Natural killer cell treated with Interleukin-12 subunit alpha and Interleukin-12 subunit beta and Interleukin-15 and Interleukin-18, amount 100 ng/mL, for 72 hours (primary cell): ENCODE results near the gene PNMA6E. TPM values are rescaled to one million over a fixed set of nuclear protein-coding genes. Genes with fewer than 3 reads are reported as not detected.
"Not testable (repeated sequence)": the region's sequence is repeated elsewhere in the genome, so short reads cannot be mapped to it uniquely, and the experiment has no call there.

Source experiments
- ATAC-seq, 2 donors: fragments of 150-1000 bp; cut with Tn5 transposase in 1 of 2; sonication (Bioruptor Pico), chemical (Tn5 transposase) in 1 of 2; 2 replicates each; pipeline ENCODE4 v1.10.0; 2021
- DNase-seq: peaks from one replicate; pipeline ENCODE4 v3.0.0; 2022; ENCODE audit warnings: low spot score
- H3K27ac Mint-ChIP-seq, 2 donors: 1 replicate in 1 of 2; 2 replicates in 1 of 2; pipeline ENCODE4 v1.8.0; 2022; ENCODE audit warnings: mixed read lengths in 2 of 2, mild to moderate bottlenecking in 1 of 2, moderate library complexity in 1 of 2
- H3K27me3 Mint-ChIP-seq, 2 donors: 1 replicate in 1 of 2; 2 replicates in 1 of 2; pipeline ENCODE4 v1.8.0; 2022; ENCODE audit warnings: mixed read lengths in 2 of 2
- H3K36me3 Mint-ChIP-seq: one replicate; pipeline ENCODE4 v1.8.0; 2022; ENCODE audit warnings: mixed read lengths
- H3K4me1 Mint-ChIP-seq, 2 donors: 1 replicate in 1 of 2; 2 replicates in 1 of 2; pipeline ENCODE4 v1.8.0; 2022; ENCODE audit warnings: low read depth in 2 of 2, mixed read lengths in 2 of 2, mild to moderate bottlenecking in 1 of 2
- H3K4me3 Mint-ChIP-seq: one replicate; pipeline ENCODE4 v1.8.0; 2022; ENCODE audit warnings: mixed read lengths
- H3K9me3 Mint-ChIP-seq: 2 replicates; pipeline ENCODE4 v1.8.0; 2022; ENCODE audit warnings: mixed read lengths
- total RNA-seq, 2 donors: library from RNA; stranded (reverse); gene quantifications; one replicate each; pipeline ENCODE4 v1.2.3, GENCODE V29; 2022

PNMA6E gene
- total RNA-seq, 2 donors from 2014 or later: not detected

DNA sequence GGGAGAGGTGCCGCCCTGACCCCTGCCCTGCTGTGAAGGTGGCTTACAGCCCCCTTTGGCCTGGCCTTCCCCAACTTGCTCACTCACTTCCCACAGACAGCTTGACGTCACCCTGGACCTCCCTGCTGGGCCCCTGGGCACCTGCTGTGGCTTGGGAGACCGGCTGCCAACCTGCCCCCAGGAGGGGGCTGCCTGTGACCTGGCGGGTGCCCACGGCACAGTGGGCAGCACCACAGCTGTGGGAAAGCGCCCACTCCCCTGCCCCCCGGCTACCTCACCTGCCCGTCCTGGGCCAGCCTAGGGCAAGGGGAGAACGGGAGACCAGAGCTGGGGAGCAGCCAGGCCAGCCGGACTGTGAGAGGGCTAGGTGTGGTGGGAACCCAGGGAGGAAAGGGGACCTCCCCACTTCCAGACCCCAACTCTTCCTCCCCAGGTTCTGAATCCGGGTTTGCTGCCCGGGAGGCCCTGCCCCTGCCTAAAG lies 7.8 kb upstream of the PNMA6E start:
- DNase-seq (no peak), ATAC-seq (no peak)
- peaks cover 0 to 7% of the 10 kb centered on the region in 2 donors for H3K27me3 Mint-ChIP-seq
- peaks cover 6 to 9% of the 10 kb centered on the region in 2 donors for H3K4me1 Mint-ChIP-seq
- H3K4me3 Mint-ChIP-seq: no peak overlapping the region
- no peaks in the 10 kb centered on the region for H3K36me3 Mint-ChIP-seq
- H3K9me3 Mint-ChIP-seq: no peaks in the 10 kb centered on the region
- no peak overlapping the region for H3K27ac Mint-ChIP-seq

DNA sequence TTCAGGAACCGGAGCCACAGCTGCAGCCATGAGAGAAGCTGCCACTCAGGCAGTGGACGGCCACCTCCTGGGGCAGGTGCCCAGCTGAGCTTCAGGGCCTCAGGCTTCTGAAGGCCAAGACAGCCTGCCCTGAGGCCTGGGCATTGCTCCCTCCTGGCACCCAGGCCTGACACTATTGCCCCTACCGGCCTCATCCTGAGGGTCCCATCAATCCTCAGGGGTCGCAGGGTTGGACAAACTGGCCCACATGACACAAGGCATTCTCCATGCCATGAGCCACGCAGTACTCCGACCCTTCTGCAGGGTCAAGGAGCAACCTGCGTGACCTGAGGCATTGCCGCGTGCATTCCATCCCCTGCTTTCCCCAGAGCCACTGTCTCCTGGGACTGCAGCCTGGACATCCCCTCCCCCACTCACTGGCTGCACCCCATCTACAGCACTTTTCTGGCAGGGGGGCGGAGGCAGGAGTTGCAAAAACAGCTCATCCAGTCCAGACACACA lies 7.1 kb upstream of the PNMA6E start:
- H3K27me3 Mint-ChIP-seq: peaks cover 0 to 10% of the 10 kb centered on the region in 2 donors
- H3K9me3 Mint-ChIP-seq: no peaks in the 10 kb centered on the region
- no peak overlapping the region for H3K4me3 Mint-ChIP-seq
- DNase-seq: no peak
- no peak for ATAC-seq
- no peaks in the 10 kb centered on the region for H3K36me3 Mint-ChIP-seq
- peaks cover 6 to 9% of the 10 kb centered on the region in 2 donors for H3K4me1 Mint-ChIP-seq
- H3K27ac Mint-ChIP-seq: no peak overlapping the region

DNA sequence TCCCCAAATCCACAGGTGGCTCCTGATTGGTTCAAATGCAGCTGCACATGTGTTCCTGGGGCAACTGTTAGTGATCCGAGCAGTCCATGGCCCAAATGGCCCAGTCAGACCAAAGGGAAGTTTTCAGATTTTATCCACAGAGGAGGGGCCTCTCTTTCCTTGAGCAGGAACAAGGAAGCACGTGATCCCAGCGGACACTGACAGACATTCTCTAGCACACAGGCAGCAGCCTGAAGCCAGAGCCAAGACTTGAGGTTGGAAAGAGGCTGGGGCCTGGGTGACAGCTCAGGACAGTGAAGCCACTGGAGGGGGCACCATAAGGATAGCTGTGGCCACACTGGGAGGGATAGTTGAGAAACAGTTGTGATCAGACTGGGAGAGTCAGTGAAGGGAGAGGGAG lies 6.6 kb upstream of the PNMA6E start:
- no peak overlapping the region for H3K27ac Mint-ChIP-seq
- no peaks in the 10 kb centered on the region for H3K9me3 Mint-ChIP-seq
- peaks cover 0 to 13% of the 10 kb centered on the region in 2 donors for H3K27me3 Mint-ChIP-seq
- H3K4me1 Mint-ChIP-seq: peaks cover 6 to 9% of the 10 kb centered on the region in 2 donors
- H3K36me3 Mint-ChIP-seq: no peaks in the 10 kb centered on the region
- ATAC-seq: no peak
- no peak overlapping the region for H3K4me3 Mint-ChIP-seq
- no peak for DNase-seq

DNA sequence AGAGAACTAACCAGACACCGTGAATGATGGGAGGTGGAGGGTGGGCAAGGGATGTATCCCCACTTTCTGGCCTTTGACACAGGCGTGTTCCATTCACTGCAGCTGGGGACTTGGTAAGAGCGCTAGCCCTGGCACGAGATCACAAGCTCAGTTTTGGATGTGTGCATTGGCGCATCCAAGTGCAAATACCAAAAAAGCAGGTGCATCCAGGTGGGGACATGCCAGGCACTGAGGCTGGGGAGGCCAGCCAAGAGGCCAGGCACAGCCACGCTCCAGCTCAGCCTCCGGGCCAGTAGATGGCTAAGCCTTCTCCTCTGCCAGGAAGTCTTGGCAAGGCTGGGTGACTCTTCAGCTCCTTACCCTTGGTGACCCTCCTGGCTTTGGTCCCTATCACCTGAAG lies 5.8 kb upstream of the PNMA6E start:
- Mint-ChIP-seq H3K4me1 (peaks cover under 1 to 5% of the 10 kb centered on the region in 2 donors), H3K4me3 (no peak overlapping the region), H3K36me3 (no peaks in the 10 kb centered on the region), H3K27me3 (peaks cover 0 to 13% of the 10 kb centered on the region in 2 donors), H3K27ac (no peak overlapping the region), H3K9me3 (no peaks in the 10 kb centered on the region)
- ATAC-seq (no peak), DNase-seq (no peak)

DNA sequence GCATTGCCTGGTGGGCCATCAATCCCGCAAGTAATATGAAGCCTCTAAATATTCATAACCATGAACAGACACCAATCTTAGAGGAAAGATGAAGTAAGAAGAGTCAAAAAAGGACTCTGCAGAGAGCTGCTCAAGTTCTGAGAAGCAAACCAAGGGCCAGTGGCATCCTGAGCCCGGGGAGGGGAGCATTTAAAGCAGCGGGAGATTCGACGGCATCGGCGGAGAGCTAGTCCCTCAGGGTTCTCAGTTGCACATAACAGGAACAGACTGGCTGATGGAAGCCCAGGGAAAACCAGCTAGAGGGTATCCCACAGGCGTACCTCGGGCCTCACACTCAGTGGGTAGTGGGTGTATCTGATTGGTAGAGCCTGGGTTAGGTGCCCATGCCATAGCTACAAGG lies 4.9 kb upstream of the PNMA6E start:
- ATAC-seq (no peak), DNase-seq (no peak)
- no peaks in the 10 kb centered on the region for H3K9me3 Mint-ChIP-seq
- no peak overlapping the region for H3K4me3 Mint-ChIP-seq
- no peaks in the 10 kb centered on the region for H3K36me3 Mint-ChIP-seq
- H3K4me1 Mint-ChIP-seq: peaks cover 0 to 3% of the 10 kb centered on the region in 2 donors
- H3K27me3 Mint-ChIP-seq: peaks cover 0 to 13% of the 10 kb centered on the region in 2 donors
- H3K27ac Mint-ChIP-seq: no peak overlapping the region

DNA sequence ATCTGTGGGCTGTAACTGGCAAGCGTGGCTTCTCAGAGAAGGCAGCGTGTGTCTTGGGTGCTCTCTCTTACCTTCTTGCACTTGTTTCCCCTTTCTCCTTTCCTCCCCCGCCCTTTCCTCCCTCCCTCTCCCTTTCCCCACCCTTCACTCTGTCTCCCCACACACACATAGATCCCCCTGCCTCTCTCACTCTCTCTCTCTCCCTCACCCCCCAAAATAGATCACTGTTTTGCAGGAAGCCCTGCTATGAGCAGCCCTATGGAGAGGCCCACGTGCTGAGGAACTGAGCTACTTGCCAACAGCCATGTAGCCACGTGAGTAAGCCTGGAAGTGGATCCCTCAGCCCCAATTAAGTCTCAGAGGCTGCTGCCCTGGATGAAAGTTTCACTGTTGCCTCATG lies 4.3 kb upstream of the PNMA6E start:
- no peak for ATAC-seq
- H3K36me3 Mint-ChIP-seq: no peaks in the 10 kb centered on the region
- no peak overlapping the region for H3K4me3 Mint-ChIP-seq
- H3K27me3 Mint-ChIP-seq: peaks cover 0 to 13% of the 10 kb centered on the region in 2 donors
- no peaks in the 10 kb centered on the region for H3K9me3 Mint-ChIP-seq
- DNase-seq: no peak
- no peak overlapping the region for H3K27ac Mint-ChIP-seq
- no peaks in the 10 kb centered on the region for H3K4me1 Mint-ChIP-seq

DNA sequence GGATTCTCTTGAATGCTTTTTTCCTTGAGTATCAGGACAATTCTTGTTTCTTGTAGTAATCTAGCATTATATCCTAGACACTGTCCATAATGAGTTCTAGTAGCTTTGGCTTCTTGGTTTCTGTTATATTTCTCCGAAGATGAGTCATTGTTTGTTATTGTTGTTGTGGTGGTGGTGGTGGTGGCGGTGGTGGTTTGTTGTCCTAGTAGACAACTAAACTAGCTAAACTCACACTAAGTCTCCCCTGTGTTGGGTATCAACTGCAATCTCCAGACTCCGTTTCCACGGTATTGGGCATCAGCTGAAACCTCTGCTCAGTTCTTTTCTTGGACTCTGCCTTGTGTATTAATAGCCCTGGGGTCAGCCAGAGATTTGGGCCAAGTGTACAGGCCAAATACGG lies 3.2 kb upstream of the PNMA6E start:
- not testable (repeated sequence) for ATAC-seq, DNase-seq, H3K27ac Mint-ChIP-seq, H3K4me1 Mint-ChIP-seq, H3K9me3 Mint-ChIP-seq, H3K4me3 Mint-ChIP-seq, H3K36me3 Mint-ChIP-seq
- H3K27me3 Mint-ChIP-seq: peaks cover 0 to 13% of the 10 kb centered on the region in 2 donors

DNA sequence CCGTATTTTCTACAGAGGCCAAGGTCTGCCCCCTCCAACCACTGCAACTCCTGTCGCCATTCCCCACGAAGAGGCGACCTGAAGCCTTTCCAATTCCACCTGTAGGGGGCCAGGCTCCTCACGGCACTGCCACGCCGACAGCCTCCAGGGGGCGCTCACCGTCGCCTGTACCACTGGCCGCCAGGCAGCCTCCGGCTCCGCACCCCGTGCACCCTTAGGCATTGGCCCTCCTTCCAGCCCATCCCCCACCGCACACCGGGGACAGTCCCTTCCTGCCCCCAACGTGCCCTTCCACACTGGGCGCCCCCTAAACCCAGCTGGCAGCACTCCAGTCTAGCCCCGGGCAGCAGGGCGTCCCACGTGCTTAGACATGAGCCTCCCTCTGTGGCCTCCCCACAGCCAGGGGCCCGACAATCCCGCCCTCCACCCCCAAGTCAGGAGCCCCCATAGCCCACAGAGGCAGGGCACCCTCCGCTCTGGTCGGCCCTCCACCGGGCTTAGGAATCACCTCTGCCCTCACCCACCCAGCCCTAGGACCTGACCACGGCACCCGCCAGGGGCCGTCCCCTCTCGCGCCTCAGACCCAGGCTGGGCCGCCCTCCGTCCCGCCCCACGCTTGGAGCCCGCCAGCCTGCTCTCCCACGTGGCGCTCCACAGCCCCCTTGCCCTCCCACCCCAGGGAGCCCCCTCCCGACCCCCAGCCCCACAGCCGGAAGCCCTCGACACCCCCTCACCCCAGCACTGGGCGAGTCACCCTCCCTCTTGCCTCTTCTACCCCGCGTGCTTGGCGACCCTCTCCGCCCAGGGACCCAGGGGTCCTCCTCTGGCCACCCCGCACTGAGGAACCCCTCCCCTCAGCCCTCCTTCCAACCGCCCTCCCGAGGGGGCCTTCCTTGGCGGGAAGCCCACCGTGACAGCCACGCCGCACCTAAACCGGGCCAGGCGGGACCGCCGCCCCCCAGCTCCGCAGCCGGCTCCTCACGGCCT lies 711 bp downstream of the PNMA6E start:
- no peak for DNase-seq
- Mint-ChIP-seq H3K4me3 (no peak overlapping the region), H3K4me1 (peaks cover 0 to 3% of the 10 kb centered on the region in 2 donors), H3K36me3 (no peaks in the 10 kb centered on the region), H3K27ac (no peak overlapping the region), H3K27me3 (peaks cover 0 to 9% of the 10 kb centered on the region in 2 donors), H3K9me3 (no peaks in the 10 kb centered on the region)
- ATAC-seq: peak; percentile 70 to 72

DNA sequence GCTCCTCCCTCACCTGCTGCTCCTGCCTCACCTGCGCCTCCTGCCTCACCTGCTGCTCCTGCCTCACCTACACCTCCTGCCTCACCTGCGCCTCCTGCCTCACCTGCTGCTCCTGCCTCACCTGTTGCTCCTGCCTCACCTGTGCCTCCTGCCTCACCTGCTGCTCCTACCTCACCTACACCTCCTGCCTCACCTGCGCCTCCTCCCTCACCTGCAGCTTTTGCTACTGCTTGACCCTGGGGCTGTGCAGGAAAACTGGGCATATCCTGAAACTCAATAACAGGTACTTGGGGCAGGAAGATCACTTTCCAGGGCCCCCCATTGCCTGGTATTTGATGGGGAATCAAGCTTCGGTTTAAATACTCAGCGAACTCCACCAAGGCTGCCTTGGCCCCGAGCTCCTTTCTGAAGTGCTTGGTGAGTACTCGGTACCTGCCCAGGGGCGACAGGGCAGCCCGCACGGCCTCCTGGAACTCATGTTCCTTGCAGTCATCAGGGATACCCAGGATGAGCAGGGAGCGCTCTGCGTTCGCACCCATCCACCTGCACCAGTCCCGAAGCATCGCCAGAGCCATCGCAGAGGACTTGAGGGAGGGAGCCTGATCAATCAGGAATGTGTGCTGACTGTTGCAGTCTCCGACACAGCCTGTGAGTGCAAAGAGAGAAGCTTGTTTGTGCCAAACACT lies 2.7 kb downstream of the PNMA6E start:
- Mint-ChIP-seq H3K36me3 (no peaks in the 10 kb centered on the region), H3K27me3 (peaks cover 0 to 7% of the 10 kb centered on the region in 2 donors), H3K4me1 (peaks cover 0 to 3% of the 10 kb centered on the region in 2 donors), H3K9me3 (no peaks in the 10 kb centered on the region), H3K27ac (no peak overlapping the region), H3K4me3 (no peak overlapping the region)
- no peak for DNase-seq
- ATAC-seq: no peak

DNA sequence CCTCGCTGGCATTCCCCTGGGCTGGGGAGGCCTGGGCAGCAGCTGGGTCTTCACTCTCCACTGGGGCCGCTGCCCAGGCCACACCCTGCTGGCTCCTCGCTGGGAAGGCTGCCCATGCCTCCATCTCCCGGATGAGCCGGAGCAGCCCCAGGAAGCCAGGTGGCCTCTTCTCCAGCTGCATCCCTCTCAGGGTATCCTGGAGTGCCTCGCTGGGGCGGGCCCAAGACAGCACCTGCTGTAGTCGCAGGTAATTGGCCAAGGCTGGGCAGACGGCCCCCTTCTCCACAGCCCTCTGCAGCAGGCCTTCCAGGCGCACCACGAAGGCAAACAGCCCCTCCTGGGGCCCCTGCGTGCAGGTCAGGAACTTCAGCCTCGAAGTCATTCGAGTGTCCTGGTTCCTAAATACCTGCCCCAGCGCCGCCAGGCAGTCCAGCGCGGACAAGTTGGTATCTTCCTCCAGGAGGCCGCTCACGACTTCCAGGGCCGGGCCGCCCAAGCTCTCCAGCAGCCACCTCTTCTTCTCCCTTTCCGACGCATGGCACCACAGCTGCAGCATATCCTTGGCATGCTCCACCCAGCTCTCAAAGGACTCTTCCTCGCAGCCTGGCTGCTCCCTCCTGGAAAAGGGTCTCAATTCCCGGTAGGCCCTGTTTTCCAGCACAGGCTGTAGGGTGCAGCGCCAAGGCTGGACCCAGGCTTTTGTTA lies 3.7 kb downstream of the PNMA6E start:
- H3K36me3 Mint-ChIP-seq: no peaks in the 10 kb centered on the region
- DNase-seq (no peak), ATAC-seq (peak in 1 of 2 donors; percentile 30)
- H3K4me3 Mint-ChIP-seq: no peak overlapping the region
- no peaks in the 10 kb centered on the region for H3K9me3 Mint-ChIP-seq
- peaks cover 0 to 2% of the 10 kb centered on the region in 2 donors for H3K27me3 Mint-ChIP-seq
- H3K4me1 Mint-ChIP-seq: peaks cover 0 to 3% of the 10 kb centered on the region in 2 donors
- H3K27ac Mint-ChIP-seq: no peak overlapping the region

DNA sequence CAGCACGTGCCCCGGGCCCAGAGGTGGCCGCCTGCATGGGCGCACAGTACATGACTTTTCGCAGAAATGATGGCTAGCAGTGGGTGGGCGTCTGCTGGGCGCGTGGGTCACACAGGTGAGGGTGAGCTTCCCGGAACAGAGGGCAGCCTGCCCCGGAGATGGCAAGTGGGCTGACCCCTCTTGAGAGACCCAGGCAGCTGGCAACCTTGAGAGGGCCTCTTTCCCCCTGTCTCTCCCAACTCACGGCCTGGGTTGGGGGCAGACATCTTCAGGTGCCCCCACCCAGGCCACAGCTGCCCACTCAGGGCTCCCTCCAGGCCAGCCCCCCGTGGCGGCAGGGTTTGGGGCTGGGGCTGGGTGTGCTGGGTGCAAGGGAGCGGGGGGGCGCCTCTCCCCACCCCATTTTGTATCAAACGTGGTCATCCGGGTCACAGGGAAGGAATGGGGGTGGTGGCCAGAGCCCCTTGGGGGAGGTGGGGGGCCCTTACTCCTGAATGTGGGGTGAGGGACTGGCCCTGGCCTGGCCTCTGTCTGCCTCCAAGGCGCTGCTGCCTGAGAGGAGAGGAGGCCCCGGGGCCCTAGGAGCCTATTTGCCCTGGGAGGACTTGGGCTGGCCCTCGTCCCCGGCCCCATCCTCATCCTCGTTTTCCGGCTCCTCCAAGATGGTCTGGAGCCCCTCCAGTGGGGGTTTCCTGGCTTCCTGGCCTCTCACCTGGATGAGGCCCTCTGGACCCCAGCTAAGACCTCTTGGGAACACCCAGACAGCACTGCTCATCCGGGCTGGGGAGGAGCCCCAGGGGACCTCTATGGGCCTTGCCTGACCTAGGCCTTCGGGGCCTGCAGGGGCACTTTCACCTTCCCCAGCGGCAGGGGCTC lies 4.6 kb downstream of the PNMA6E start:
- H3K4me3 Mint-ChIP-seq: no peak overlapping the region
- H3K27ac Mint-ChIP-seq: no peak overlapping the region
- ATAC-seq: peak in 1 of 2 donors; percentile 16
- H3K4me1 Mint-ChIP-seq: peaks cover 0 to 3% of the 10 kb centered on the region in 2 donors
- DNase-seq: no peak
- H3K27me3 Mint-ChIP-seq: peaks cover 0 to 2% of the 10 kb centered on the region in 2 donors
- no peaks in the 10 kb centered on the region for H3K9me3 Mint-ChIP-seq
- H3K36me3 Mint-ChIP-seq: no peaks in the 10 kb centered on the region

DNA sequence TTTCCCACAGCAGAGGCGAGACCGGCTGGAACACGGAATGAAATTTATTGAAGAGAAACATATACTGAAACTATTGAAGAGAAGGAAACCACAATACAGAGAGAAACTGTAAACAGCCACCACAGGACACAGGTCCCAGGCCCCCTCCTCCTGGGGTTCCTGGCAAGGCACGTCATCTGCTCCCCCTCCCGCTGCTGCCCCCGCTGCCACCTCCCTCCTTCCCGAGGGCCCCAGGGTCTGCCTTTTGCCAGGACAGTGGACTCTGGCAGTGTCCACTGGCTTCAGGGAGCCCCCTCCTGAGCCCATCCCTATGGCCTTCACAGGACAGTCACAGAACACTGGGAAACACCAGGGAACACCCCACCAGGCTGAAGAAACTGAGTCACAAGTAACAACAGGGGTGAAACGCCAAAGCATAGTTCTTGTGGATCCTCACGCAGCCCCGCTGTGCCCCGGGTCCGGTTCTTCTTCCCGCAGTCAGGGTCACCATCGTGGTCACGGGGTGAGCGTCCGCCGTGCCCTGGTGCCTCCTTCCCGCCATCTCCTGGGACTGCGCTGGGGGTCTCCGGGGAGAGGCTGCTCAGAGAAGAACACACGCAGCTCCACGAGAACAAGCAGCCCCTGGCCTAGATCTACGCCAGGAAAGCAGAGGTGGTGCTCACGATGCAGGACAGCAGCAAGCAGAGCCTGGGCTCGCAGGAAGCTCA lies 5.4 kb downstream of the PNMA6E start:
- ATAC-seq (no peak), DNase-seq (no peak)
- H3K36me3 Mint-ChIP-seq: no peaks in the 10 kb centered on the region
- H3K4me3 Mint-ChIP-seq: no peak overlapping the region
- H3K9me3 Mint-ChIP-seq: no peaks in the 10 kb centered on the region
- no peak overlapping the region for H3K27ac Mint-ChIP-seq
- H3K4me1 Mint-ChIP-seq: peaks cover 0 to 3% of the 10 kb centered on the region in 2 donors
- H3K27me3 Mint-ChIP-seq: peaks cover 0 to 2% of the 10 kb centered on the region in 2 donors
